T-helper 1 cell treated with Interleukin-12 subunit alpha and Interleukin-12 subunit beta and Interleukin-4 antibody, amounts not matched to agents 30 ng/mL and 1 ng/mL, for 36 hours (primary cell): ENCODE data around the gene ZNF117. TPM values are rescaled to one million over a fixed set of nuclear protein-coding genes. Genes with fewer than 3 reads are reported as not detected.
"Not testable (repeated sequence)": the region's sequence is repeated elsewhere in the genome, so short reads cannot be mapped to it uniquely, and the experiment has no call there.

Source experiments
- intact Hi-C: fragments of 100-400 bp; cut with micrococcal nuclease; formaldehyde crosslinking; loops from one replicate; pipeline ENCODE4 v1.15.1; 2024
- total RNA-seq: library from RNA; stranded (reverse); gene quantifications from 2 replicates; pipeline ENCODE4 v1.2.3, GENCODE V29; 2022

Gene ZNF117
- total RNA-seq, 1 donor from 2014 or later: 6.8 TPM

GRCh38 chr7:64928252-64929187 is 62.3 kb downstream of the ZNF117 start:
- intact Hi-C loops: not testable (repeated sequence)

Other genes starting within 250 kb of the ZNF117 start
- gene ZNF138, start 196.6 kb downstream of the ZNF117 start, total RNA-seq: 8.6 and 9.9 TPM in 2 replicates
- 7.7 and 9.2 TPM in 2 replicates for gene ZNF273, start 87.8 kb downstream of the ZNF117 start, total RNA-seq
- gene ERV3-1, start 15.7 kb upstream of the ZNF117 start, total RNA-seq: 12.6 and 14.8 TPM in 2 replicates